Breast epithelium (tissue), 4 donors: ENCODE data around the gene PDCD2L. TPM values are rescaled to one million over a fixed set of nuclear protein-coding genes. Genes with fewer than 3 reads are reported as not detected.

ENCODE experiments used
- DNase-seq, 2 donors: peaks; one replicate each; pipeline ENCODE4 v3.0.0-alpha.2; 2019; ENCODE audit warnings: low spot score in 2 of 2
- H3K27ac ChIP-seq, 2 donors: fragments of 200-600 bp; sonication (generic) in 1 of 2; one replicate each; pipeline ENCODE4 v1.5.1; 2016 to 2019; ENCODE audit warnings: mild to moderate bottlenecking in 1 of 2
- H3K27me3 ChIP-seq, 2 donors: fragments of 200-600 bp; sonication (generic) in 1 of 2; one replicate each; pipeline versions ENCODE4 v1.5.1 to v1.6.0; 2017 to 2019; ENCODE audit warnings: control low read depth in 1 of 2, mild to moderate bottlenecking in 1 of 2
- H3K36me3 ChIP-seq: fragments of 200-600 bp; one replicate; pipeline ENCODE4 v1.5.1; 2019
- H3K4me1 ChIP-seq, 2 donors: fragments of 200-600 bp; sonication (generic); one replicate each; pipeline ENCODE4 v1.5.1; 2016 to 2019; ENCODE audit warnings: control low read depth in 1 of 2
- H3K4me3 ChIP-seq, 3 donors: fragments of 200-600 bp; sonication (generic); 1 replicate in 2 of 3; 2 replicates in 1 of 3; pipeline ENCODE4 v1.5.1; 2016 to 2019; ENCODE audit warnings: mild to moderate bottlenecking in 3 of 3, moderate library complexity in 2 of 3
- H3K9me3 ChIP-seq, 2 donors: fragments of 200-600 bp; sonication (generic) in 1 of 2; one replicate each; pipeline ENCODE4 v1.5.1; 2016 to 2019; ENCODE audit warnings: control low read depth in 1 of 2
- POLR2A ChIP-seq: fragments of 450-650 bp; IDR thresholded peaks from one replicate; pipeline ENCODE4 v1.6.1; 2016; ENCODE audit warnings: antibody characterized with exemption, mild to moderate bottlenecking, moderate library complexity
- POLR2AphosphoS5 ChIP-seq, 3 donors: sonication (generic); formaldehyde crosslinking; IDR thresholded peaks; one replicate each; pipeline ENCODE4 v1.6.1; 2017; ENCODE audit warnings: antibody characterized with exemption in 3 of 3
- intact Hi-C: fragments of 100-400 bp; cut with DNase I; formaldehyde crosslinking; loops from one replicate; pipeline ENCODE4 v1.15.1; 2023; ENCODE audit warnings: low total_unique reads
- total RNA-seq, 3 donors: library from RNA; depleted of rRNA; stranded (reverse); fragments of >200 nt; gene quantifications; one replicate each; pipeline ENCODE4 v1.1.0, GENCODE V29; 2016
- TF ChIP-seq, protein P1 (sequence below), 3 donors: fragments of 450-650 bp; IDR thresholded peaks; one replicate each; pipeline ENCODE4 v1.5.1; 2016 to 2017; ENCODE audit warnings: antibody characterized with exemption in 3 of 3, mild to moderate bottlenecking in 3 of 3, moderate library complexity in 3 of 3

The PDCD2L gene
- total RNA-seq, 3 donors from 2014 or later = 7.8 to 15.7 (median 10.9) TPM

DNA sequence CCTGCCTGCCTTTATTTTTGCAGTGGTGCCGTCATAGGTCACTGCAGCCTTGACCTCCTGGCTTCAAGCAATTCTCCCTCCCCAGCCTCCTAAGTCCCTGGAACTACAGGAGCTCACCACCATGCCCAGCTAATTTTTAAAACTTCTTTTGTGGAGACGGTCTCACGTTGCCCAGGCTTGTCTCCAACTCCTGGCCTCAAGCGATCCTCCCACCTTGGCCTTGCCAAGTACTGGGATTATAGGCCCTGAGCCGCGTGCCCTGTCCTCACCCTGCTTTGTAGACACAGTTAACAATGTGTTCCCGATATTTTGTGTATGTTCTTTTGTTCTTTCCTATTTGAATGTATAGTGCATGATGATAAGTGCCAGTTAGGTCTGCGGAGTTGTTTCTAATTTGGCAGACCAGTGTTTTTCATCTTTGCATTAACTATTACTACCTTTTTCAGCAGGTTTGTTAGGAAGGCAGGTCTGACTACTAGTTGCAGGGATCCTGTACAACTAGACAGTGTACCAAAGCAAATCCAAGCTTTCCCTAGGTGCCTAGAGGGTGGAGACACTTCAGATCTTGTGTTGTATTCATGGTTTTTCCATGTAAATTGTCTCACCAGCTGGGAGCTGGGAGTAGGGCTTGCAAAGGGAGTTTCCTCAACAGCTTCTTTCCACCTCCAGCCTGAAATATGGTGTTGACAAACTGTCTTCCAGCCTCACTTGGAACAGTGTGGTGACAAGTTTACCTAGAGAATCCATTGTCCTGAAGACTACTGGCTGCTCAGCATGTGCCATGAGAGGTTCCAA, 67.9 kb downstream of the PDCD2L start:
- no peaks in the 10 kb centered on the region for H3K4me1 ChIP-seq
- intact Hi-C loops = no loop called here
- no peak overlapping the region for H3K27ac ChIP-seq
- H3K36me3 ChIP-seq = no peaks in the 10 kb centered on the region
- H3K27me3 ChIP-seq = no peaks in the 10 kb centered on the region
- no peak for TF ChIP-seq POLR2AphosphoS5 (IDR thresholded peaks at IDR 0.05)
- TF ChIP-seq POLR2A = no peak
- TF ChIP-seq, protein P1, sequence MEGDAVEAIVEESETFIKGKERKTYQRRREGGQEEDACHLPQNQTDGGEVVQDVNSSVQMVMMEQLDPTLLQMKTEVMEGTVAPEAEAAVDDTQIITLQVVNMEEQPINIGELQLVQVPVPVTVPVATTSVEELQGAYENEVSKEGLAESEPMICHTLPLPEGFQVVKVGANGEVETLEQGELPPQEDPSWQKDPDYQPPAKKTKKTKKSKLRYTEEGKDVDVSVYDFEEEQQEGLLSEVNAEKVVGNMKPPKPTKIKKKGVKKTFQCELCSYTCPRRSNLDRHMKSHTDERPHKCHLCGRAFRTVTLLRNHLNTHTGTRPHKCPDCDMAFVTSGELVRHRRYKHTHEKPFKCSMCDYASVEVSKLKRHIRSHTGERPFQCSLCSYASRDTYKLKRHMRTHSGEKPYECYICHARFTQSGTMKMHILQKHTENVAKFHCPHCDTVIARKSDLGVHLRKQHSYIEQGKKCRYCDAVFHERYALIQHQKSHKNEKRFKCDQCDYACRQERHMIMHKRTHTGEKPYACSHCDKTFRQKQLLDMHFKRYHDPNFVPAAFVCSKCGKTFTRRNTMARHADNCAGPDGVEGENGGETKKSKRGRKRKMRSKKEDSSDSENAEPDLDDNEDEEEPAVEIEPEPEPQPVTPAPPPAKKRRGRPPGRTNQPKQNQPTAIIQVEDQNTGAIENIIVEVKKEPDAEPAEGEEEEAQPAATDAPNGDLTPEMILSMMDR (IDR thresholded peaks at IDR 0.05) = no peak
- H3K9me3 ChIP-seq = no peaks in the 10 kb centered on the region
- no peak overlapping the region for H3K4me3 ChIP-seq
- no peak for DNase-seq

DNA sequence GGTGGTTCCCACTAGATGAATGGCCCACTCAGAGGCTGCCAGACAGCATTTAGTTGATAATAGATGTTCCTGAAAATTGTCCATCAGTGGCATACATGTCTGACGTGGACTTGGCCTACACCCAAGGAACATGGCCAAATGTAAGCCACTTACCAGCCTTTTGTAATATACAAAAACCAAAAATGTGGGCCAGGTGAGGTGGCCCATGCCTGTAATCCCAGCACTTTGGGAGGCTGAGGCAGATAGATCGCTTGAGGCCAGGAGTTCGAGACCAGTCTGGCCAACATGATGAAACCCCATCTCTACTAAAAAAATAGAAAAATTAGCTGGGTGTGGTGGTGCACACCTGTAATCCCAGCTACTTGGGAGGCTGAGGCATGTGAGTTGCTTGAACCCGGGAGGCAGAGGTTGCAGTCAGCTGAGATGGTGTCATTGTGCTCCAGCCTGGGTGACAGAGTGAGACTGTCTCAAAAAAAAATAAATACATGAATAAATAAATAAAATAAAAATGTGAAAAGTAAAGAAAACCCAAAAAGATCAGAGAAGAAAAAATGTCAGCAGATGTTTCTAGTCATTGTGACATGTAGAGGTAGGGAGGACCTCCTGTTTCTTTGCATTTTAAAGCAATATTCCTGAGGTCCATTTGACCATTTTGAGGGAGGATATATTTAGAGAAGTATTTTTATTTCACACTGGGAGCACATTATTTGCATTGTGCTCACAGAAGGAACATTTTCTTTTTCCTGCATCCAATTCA, 70.2 kb downstream of the PDCD2L start:
- intact Hi-C loops = no loop called here
- no peaks in the 10 kb centered on the region for H3K36me3 ChIP-seq
- no peaks in the 10 kb centered on the region for H3K9me3 ChIP-seq
- H3K27me3 ChIP-seq = no peaks in the 10 kb centered on the region
- H3K4me1 ChIP-seq = no peaks in the 10 kb centered on the region
- TF ChIP-seq POLR2A = no peak
- TF ChIP-seq, protein P1 (IDR thresholded peaks at IDR 0.05) = no peak
- no peak for TF ChIP-seq POLR2AphosphoS5 (IDR thresholded peaks at IDR 0.05)
- no peak overlapping the region for H3K27ac ChIP-seq
- H3K4me3 ChIP-seq = no peak overlapping the region
- no peak for DNase-seq

DNA sequence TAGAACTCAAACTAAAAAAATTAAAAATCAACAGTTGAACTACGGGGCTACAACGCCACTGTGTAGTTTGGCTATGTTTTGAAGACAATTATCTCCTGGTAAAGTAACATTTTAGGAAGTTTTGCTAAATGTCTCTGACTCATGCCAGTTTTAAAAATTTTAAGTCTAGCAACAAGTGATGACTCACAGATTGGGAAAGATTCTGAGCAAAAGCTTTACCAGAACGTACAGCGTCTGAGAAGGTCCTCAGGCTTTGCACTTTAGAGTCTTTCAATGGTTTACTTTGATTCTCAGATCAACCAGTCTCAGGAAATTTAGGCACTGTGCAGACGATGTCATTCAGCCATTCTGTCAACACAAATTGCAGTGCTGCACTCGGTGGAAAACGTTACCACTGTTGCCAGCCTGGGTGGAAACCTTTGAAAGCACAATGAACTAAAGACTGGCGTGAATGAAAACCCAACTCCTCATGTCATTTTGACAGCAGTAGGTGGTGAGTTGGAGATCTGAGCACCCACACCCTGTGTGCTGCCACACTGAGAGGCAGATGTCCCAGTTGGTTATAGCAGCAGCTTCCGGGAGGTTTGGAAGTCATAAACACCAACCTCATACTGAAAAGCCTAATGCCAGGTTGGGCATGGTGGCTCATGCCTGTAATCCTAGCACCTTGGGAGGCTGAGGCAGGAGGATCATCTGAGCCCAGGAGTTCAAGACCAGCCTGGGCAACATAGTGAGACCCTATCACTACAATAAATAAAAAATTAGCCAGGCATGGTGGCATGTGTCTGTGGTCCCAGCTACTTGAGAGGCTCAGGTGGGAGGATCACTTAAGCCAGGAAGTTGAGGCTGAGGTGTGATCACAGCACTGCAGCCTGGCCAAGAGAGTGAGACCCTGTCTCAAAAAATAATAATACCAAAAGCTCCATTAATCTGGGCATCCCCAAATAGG, 71.1 kb downstream of the PDCD2L start:
- no peak for DNase-seq
- Histone ChIP-seq H3K27me3 (no peaks in the 10 kb centered on the region), H3K27ac (peak overlapping the region in 1 of 2 donors; percentile 59), H3K4me1 (no peaks in the 10 kb centered on the region), H3K4me3 (no peak overlapping the region), H3K9me3 (no peaks in the 10 kb centered on the region), H3K36me3 (no peaks in the 10 kb centered on the region)
- intact Hi-C loops = no loop called here
- TF ChIP-seq, protein P1 (IDR thresholded peaks at IDR 0.05) = no peak
- TF ChIP-seq POLR2AphosphoS5 (IDR thresholded peaks at IDR 0.05) (peak in 1 of 3 donors; percentile 14), POLR2A (no peak)

Other genes with a start within 250 kb of the PDCD2L start
- gene LSM14A, start 231.9 kb upstream of the PDCD2L start, total RNA-seq = 100 to 1,000 TPM; 106 to 129 (median 126) TPM
- gene GARRE1, start 149.8 kb upstream of the PDCD2L start, total RNA-seq = 10 to 100 TPM; 21.0 to 43.9 (median 25.2) TPM
- gene GPI, start 39.2 kb upstream of the PDCD2L start, total RNA-seq = 100 to 1,000 TPM in 2 of 3 donors, 10 to 100 TPM in 1; 97.9 to 130 (median 113) TPM
- 100 to 1,000 TPM; 105 to 176 (median 127) TPM for gene UBA2, start 24.0 kb downstream of the PDCD2L start, total RNA-seq
- gene WTIP, start 77.4 kb downstream of the PDCD2L start, total RNA-seq = 10 to 100 TPM; 11.9 to 20.6 (median 14.9) TPM